ENCODE results near the gene FABP6. TPM values are rescaled to one million over a fixed set of nuclear protein-coding genes. Genes with fewer than 3 reads are reported as not detected.
"Not testable (repeated sequence)": the region's sequence is repeated elsewhere in the genome, so short reads cannot be mapped to it uniquely, and the experiment has no call there.

FABP6 gene
- polyA plus RNA-seq, 3 donors: not detected

GRCh38 chr5:160192424-160192823, 36.9 kb upstream of the FABP6 start:
- Histone ChIP-seq H3K9ac (ENCODE audit: insufficient read depth, low read length, poor library complexity, severe bottlenecking) (no peak overlapping the region), H3K4me1 (ENCODE audit: control insufficient read depth in 1 of 2, insufficient read depth in 2 of 2, low read length in 2 of 2) (peaks cover 7 to 10% of the 10 kb centered on the region in 2 donors), H3K36me3 (replicated peaks in 1 of 2; ENCODE audit: control insufficient read depth in 1 of 2, insufficient read depth in 2 of 2, low read length in 2 of 2) (no peaks in the 10 kb centered on the region), H3K4me3 (replicated peaks in 1 of 3; ENCODE audit: low read depth in 2 of 3, low read length in 3 of 3) (no peak overlapping the region), H2AFZ (ENCODE audit: insufficient read depth, low read depth, low read length, poor library complexity, severe bottlenecking) (no peak overlapping the region), H3K27ac (ENCODE audit: low read depth in 1 of 2, low read length in 2 of 2) (no peak overlapping the region), H3K4me2 (replicated peaks; ENCODE audit: extremely low read depth, low read length, poor library complexity, severe bottlenecking) (no peak overlapping the region), H4K20me1 (ENCODE audit: insufficient read depth, low read length) (no peaks in the 10 kb centered on the region), H3K9me3 (replicated peaks in 1 of 2; ENCODE audit: control insufficient read depth in 1 of 2, insufficient read depth in 1 of 2, low read length in 2 of 2) (no peaks in the 10 kb centered on the region), H3K79me2 (ENCODE audit: insufficient read depth, low read length) (no peaks in the 10 kb centered on the region), H3K27me3 (ENCODE audit: control insufficient read depth in 2 of 2, insufficient read depth in 2 of 2, low read length in 2 of 2) (no peaks in the 10 kb centered on the region)
- no peak for DNase-seq
- Mint-ChIP-seq H3K36me3 (peaks cover 0 to 2% of the 10 kb centered on the region in 2 donors), H3K9me3 (no peaks in the 10 kb centered on the region), H3K27me3 (ENCODE audit: low read depth in 3 of 3) (peaks cover 1 to 3% (median 3%) of the 10 kb centered on the region in 3 donors), H3K27ac (no peak overlapping the region), H3K4me3 (no peak overlapping the region), H3K4me1 (peaks cover 10% of the 10 kb centered on the region)
- intact Hi-C loops (cut with micrococcal nuclease): no loop called here
- no peak for TF ChIP-seq CTCF (IDR thresholded peaks at IDR 0.05)
- 88% methylated on average over 5 of the region's 7 CpGs for WGBS (ENCODE audit: insufficient coverage)

GRCh38 chr5:160193076-160193475, 36.2 kb upstream of the FABP6 start:
- Mint-ChIP-seq H3K27ac (peak overlapping the region in 1 of 7 donors; percentile 7), H3K4me3 (peak overlapping the region in 1 of 2 donors; percentile 58)
- DNase-seq; H3K4me1 Mint-ChIP-seq; H4K20me1 ChIP-seq (ENCODE audit: insufficient read depth, low read length); H3K27me3 Mint-ChIP-seq (ENCODE audit: low read depth in 3 of 3); H3K9ac ChIP-seq (ENCODE audit: insufficient read depth, low read length, poor library complexity, severe bottlenecking); H3K36me3 Mint-ChIP-seq; H3K79me2 ChIP-seq (ENCODE audit: insufficient read depth, low read length); H3K4me3 ChIP-seq (replicated peaks in 1 of 3; ENCODE audit: low read depth in 2 of 3, low read length in 3 of 3); H3K9me3 ChIP-seq (replicated peaks in 1 of 2; ENCODE audit: control insufficient read depth in 1 of 2, insufficient read depth in 1 of 2, low read length in 2 of 2); intact Hi-C loops (cut with micrococcal nuclease); H3K36me3 ChIP-seq (replicated peaks in 1 of 2; ENCODE audit: control insufficient read depth in 1 of 2, insufficient read depth in 2 of 2, low read length in 2 of 2); H3K4me1 ChIP-seq (ENCODE audit: control insufficient read depth in 1 of 2, insufficient read depth in 2 of 2, low read length in 2 of 2); H3K27ac ChIP-seq (ENCODE audit: low read depth in 1 of 2, low read length in 2 of 2); H3K9me3 Mint-ChIP-seq; H3K4me2 ChIP-seq (replicated peaks; ENCODE audit: extremely low read depth, low read length, poor library complexity, severe bottlenecking); H2AFZ ChIP-seq (ENCODE audit: insufficient read depth, low read depth, low read length, poor library complexity, severe bottlenecking); H3K27me3 ChIP-seq (ENCODE audit: control insufficient read depth in 2 of 2, insufficient read depth in 2 of 2, low read length in 2 of 2): not testable (repeated sequence)
- 13% methylated on average over 10 of the region's 18 CpGs for WGBS (ENCODE audit: insufficient coverage)

GRCh38 chr5:160193790-160194189, 35.5 kb upstream of the FABP6 start:
- WGBS (ENCODE audit: insufficient coverage): 98% methylated on average over 26 of the region's 28 CpGs
- not testable (repeated sequence) for H2AFZ ChIP-seq (ENCODE audit: insufficient read depth, low read depth, low read length, poor library complexity, severe bottlenecking)

More at GRCh38 chr5:160193790-160194189, 35.5 kb upstream of the FABP6 start:
- H3K27me3 ChIP-seq (ENCODE audit: control insufficient read depth in 2 of 2, insufficient read depth in 2 of 2, low read length in 2 of 2); H3K9me3 Mint-ChIP-seq; H3K4me3 Mint-ChIP-seq; H3K4me2 ChIP-seq (replicated peaks; ENCODE audit: extremely low read depth, low read length, poor library complexity, severe bottlenecking); DNase-seq; H3K9ac ChIP-seq (ENCODE audit: insufficient read depth, low read length, poor library complexity, severe bottlenecking); H3K79me2 ChIP-seq (ENCODE audit: insufficient read depth, low read length); H3K4me1 ChIP-seq (ENCODE audit: control insufficient read depth in 1 of 2, insufficient read depth in 2 of 2, low read length in 2 of 2); intact Hi-C loops (cut with micrococcal nuclease); H4K20me1 ChIP-seq (ENCODE audit: insufficient read depth, low read length); H3K27ac ChIP-seq (ENCODE audit: low read depth in 1 of 2, low read length in 2 of 2); H3K36me3 Mint-ChIP-seq; H3K36me3 ChIP-seq (replicated peaks in 1 of 2; ENCODE audit: control insufficient read depth in 1 of 2, insufficient read depth in 2 of 2, low read length in 2 of 2); H3K27ac Mint-ChIP-seq; H3K4me3 ChIP-seq (replicated peaks in 1 of 3; ENCODE audit: low read depth in 2 of 3, low read length in 3 of 3); H3K9me3 ChIP-seq (replicated peaks in 1 of 2; ENCODE audit: control insufficient read depth in 1 of 2, insufficient read depth in 1 of 2, low read length in 2 of 2): not testable (repeated sequence)
- H3K27me3 Mint-ChIP-seq (ENCODE audit: low read depth in 3 of 3): peaks cover 8 to 13% (median 11%) of the 10 kb centered on the region in 3 donors
- peaks cover 11% of the 10 kb centered on the region for H3K4me1 Mint-ChIP-seq
